Lower leg skin (tissue), 4 donors: ENCODE data around the gene WNT10A. TPM values are rescaled to one million over a fixed set of nuclear protein-coding genes. Genes with fewer than 3 reads are reported as not detected.

Experiments
- DNase-seq, 2 donors: peaks; one replicate each; pipeline ENCODE4 v3.0.0-alpha.2; 2019; ENCODE audit warnings: low spot score in 2 of 2
- H3K4me3 ChIP-seq: fragments of 200-600 bp; sonication (generic); 2 replicates; pipeline ENCODE4 v1.5.1; 2017; ENCODE audit warnings: mild to moderate bottlenecking, low read depth; ENCODE audit not compliant: poor library complexity, severe bottlenecking
- POLR2A ChIP-seq, 2 donors: fragments of 450-650 bp; IDR thresholded peaks; one replicate each; pipeline ENCODE4 v1.6.1; 2016 to 2017; ENCODE audit warnings: antibody characterized with exemption in 2 of 2, mild to moderate bottlenecking in 1 of 2, moderate library complexity in 1 of 2
- WGBS, 2 donors: methylation state at CpG; one replicate each; pipeline ENCODE4 v1.1.5; 2018; 5-methylcytosine and 5-hydroxymethylcytosine counted together
- intact Hi-C: fragments of 100-400 bp; cut with DNase I; formaldehyde crosslinking; loops from one replicate; pipeline ENCODE4 v1.15.0; 2023; ENCODE audit warnings: low total_unique reads
- total RNA-seq, 4 donors: library from RNA; depleted of rRNA; stranded (reverse); fragments of >200 nt; gene quantifications; one replicate each; pipeline ENCODE4 v1.1.0, GENCODE V29; 2016
- TF ChIP-seq, protein P1 (sequence below), 3 donors: fragments of 450-650 bp; IDR thresholded peaks; one replicate each; pipeline ENCODE4 v1.5.1; 2016; ENCODE audit warnings: antibody characterized with exemption in 3 of 3, mild to moderate bottlenecking in 3 of 3, moderate library complexity in 2 of 3

WNT10A gene
- total RNA-seq, 4 donors from 2014 or later, result 10.0 to 16.5 (median 15.2) TPM

DNA sequence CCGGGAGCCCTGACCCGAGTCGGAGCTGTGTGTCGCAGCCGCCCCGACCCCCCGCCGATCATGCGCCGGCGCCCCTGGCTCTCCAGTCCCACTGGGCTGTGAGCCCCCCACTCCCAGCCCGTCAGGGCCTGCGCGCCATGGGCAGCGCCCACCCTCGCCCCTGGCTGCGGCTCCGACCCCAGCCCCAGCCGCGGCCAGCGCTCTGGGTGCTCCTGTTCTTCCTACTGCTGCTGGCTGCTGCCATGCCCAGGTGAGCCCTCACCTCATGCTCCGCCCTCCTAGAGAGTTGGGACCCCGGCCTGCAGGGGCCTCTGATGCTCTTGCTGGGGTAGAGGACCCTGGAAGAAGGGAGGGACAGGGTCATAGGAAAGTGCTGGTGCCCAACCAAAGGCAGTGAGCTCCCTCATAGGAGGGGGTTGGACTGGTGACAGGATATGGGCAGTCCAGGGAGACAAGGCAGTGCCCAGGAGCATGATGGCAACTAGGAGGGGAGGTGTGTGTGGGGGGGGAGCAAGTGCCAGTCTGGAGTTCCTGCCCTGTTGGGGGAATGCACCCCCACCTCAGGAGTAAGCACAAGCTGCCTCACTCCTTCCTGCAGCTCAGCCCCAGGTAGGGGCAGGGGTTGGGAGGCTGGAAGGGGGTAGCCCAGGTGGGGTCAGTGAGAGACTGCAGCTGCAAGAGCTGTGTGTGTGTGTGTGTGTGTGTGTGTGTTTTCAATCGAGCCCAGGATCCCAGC is 375 bp downstream of the WNT10A start:
- 28 to 48% methylated on average over 3 to 23 of the region's 24 CpGs for whole genome bisulfite sequencing, 2 donors
- TF ChIP-seq, protein P1, sequence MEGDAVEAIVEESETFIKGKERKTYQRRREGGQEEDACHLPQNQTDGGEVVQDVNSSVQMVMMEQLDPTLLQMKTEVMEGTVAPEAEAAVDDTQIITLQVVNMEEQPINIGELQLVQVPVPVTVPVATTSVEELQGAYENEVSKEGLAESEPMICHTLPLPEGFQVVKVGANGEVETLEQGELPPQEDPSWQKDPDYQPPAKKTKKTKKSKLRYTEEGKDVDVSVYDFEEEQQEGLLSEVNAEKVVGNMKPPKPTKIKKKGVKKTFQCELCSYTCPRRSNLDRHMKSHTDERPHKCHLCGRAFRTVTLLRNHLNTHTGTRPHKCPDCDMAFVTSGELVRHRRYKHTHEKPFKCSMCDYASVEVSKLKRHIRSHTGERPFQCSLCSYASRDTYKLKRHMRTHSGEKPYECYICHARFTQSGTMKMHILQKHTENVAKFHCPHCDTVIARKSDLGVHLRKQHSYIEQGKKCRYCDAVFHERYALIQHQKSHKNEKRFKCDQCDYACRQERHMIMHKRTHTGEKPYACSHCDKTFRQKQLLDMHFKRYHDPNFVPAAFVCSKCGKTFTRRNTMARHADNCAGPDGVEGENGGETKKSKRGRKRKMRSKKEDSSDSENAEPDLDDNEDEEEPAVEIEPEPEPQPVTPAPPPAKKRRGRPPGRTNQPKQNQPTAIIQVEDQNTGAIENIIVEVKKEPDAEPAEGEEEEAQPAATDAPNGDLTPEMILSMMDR (IDR thresholded peaks at IDR 0.05), result no peak
- H3K4me3 ChIP-seq, result peak overlapping the region; percentile 12
- intact Hi-C loops, result no loop called here
- DNase-seq, result no peak

DNA sequence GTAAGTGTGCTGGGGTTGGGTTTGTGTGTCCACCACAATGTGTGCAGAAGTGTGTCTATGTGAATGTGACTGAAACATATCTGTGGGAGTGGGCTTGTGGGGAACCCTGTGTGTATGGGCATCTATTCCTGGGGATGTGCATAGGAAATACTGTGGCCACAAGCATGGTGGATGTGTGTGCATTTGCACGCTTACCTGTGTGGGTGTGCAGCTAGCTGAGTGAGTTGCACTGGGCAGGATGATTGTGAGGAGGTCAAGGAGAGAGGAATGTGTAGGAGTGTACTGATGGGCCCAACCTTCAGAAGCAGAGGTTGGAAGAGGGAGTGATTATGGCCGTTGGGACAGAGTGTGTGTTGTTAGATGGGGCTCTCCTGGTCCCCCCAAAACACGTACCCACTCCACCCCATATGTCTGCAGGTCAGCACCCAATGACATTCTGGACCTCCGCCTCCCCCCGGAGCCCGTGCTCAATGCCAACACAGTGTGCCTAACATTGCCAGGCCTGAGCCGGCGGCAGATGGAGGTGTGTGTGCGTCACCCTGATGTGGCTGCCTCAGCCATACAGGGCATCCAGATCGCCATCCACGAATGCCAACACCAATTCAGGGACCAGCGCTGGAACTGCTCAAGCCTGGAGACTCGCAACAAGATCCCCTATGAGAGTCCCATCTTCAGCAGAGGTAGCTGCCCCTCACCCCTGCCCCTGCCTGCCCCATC is 1.2 kb downstream of the WNT10A start:
- WGBS, 2 donors, result 48 to 62% methylated on average over 5 to 13 of the region's 13 CpGs
- H3K4me3 ChIP-seq, result no peak overlapping the region
- no peak for TF ChIP-seq POLR2A (IDR thresholded peaks at IDR 0.05)
- TF ChIP-seq, protein P1 (IDR thresholded peaks at IDR 0.05), result no peak
- intact Hi-C loops, result no loop called here
- DNase-seq, result no peak

DNA sequence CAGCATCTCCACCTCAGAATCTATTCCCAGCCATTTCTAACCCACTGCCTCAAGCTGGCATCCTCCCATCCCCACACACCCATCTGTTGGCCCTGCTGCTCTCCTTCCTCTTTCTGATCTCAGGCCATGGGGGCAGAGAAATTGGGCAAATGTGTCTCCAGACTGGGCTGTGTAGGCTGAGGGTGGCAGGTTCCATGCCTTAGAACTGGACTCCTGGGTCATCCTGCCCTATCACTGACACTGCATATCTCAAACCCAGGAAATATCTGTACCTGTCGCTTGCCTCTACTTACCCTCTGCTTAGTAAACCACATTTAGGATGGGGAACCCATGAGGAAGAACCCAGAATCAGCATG is 1.8 kb downstream of the WNT10A start:
- TF ChIP-seq, protein P1 (IDR thresholded peaks at IDR 0.05), result no peak
- no peak for TF ChIP-seq POLR2A (IDR thresholded peaks at IDR 0.05)
- 58 to 79% methylated on average over 1 of the region's 1 CpG for WGBS, 2 donors
- intact Hi-C loops, result no loop called here
- no peak overlapping the region for H3K4me3 ChIP-seq
- DNase-seq, result no peak

DNA sequence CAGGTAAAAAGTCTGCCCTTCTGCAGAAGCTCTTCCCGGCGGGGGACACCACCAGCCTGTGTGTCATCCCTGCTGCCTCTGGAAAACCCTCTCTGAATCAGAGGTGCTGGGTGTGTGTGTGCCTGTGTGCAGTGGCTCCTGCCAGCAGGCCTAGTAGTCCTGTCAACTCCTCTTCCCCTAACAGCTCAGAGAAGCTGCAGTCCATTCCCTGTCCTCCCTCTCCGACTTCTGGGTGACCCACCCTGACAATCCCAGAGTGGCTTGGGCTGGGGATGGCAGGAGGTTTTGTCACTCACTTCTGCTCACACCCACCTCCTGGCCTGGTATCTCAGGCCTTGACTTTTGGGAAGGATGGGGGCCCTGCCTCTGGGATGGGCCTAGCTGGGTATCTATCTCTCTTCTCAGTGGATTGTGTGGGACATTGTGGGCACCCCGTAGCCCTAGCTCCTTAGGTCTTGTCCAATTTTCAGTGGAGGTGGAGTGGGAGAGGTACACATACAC is 2.3 kb downstream of the WNT10A start:
- TF ChIP-seq, protein P1 (IDR thresholded peaks at IDR 0.05), result no peak
- TF ChIP-seq POLR2A (IDR thresholded peaks at IDR 0.05), result no peak
- WGBS, 2 donors, result 24 to 37% methylated on average over 4 of the region's 4 CpGs
- intact Hi-C loops, result no loop called here
- H3K4me3 ChIP-seq, result no peak overlapping the region
- DNase-seq, result no peak

DNA sequence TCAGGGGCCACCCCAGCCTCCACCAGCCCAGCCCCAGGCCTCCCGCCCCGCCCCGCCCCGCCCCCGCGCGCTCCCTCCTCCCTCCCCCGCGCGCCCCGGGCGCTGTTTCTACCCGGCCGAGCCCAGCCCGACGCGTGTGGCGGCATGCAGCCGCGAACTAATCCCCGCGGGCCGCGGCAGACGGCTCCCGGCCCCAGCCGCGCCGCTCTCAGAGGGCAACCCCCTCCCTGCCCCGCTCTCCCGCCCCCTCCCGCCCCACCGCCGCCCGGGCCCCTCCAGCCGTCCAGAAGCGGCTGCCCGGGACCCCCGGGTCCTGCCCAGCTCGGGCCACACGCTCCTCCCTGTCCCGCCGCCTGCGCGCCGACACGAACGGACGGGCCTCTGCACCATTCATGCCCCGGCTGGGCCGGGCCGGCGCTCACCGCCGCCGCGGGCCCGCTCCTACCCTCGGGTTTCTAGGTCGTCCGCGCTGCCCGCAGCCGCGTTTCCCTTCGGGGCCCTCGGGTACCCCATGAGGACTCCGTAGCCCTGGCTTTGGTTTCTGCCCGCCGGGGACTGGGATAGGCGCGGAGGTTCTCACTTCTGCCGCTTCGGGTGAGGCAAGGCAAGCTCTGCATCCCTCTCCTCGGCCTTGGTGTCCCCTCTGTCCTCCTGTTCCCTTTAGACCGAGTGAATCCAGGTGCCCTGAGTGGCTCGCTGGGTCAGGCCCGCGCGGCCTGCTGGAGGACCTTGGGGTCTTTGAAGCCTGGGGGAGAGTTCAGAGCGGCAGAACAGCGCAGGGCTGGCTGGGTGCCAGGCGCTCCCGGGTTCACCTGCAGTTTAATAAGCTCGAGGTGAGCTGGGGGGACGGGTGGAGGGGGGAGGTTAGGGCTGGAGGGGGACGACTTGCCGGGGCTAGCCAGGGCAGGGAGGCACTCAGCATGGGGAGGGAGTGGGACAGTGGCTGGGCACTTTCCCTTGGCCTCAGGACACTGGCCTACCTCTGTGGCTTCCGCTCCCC is 3.1 kb downstream of the WNT10A start:
- no peak for DNase-seq
- TF ChIP-seq POLR2A (IDR thresholded peaks at IDR 0.05), result no peak
- TF ChIP-seq, protein P1 (IDR thresholded peaks at IDR 0.05), result no peak
- 5 to 12% methylated on average over 38 to 52 of the region's 89 CpGs for WGBS, 2 donors
- H3K4me3 ChIP-seq, result no peak overlapping the region
- intact Hi-C loops, result no loop called here
